ENCODE data around the gene RPL31. TPM values are rescaled to one million over a fixed set of nuclear protein-coding genes. Genes with fewer than 3 reads are reported as not detected.

RPL31 gene
- total and polyA plus RNA-seq, 4 donors: 1,020 to 6,954 (median 2,548) TPM

DNA sequence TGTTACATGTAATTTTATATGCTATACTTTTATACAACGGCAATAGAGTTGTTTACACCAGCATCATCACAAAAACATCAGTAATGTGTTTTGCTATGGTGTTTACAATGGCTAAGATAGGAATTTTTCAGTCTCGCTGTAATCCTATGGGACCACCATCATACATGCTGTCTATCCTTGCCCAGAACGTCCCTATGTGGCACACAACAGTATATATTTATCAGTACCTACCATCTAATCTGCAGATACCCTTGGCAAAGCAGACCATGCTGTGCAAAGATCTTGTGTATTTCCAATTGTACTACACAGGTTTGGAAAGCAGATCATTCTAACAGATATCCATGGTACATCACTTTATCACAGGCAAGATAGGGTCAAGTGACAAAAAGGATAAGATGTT lies 15.3 kb downstream of the RPL31 start:
- H3K9ac ChIP-seq (ENCODE audit: insufficient read depth in 1 of 2, low read length in 2 of 2): no peak overlapping the region
- H3K36me3 ChIP-seq (ENCODE audit: control insufficient read depth in 4 of 4, insufficient read depth in 4 of 4, low read length in 4 of 4): peaks cover 17 to 27% (median 23%) of the 10 kb centered on the region in 4 donors
- no peak for DNase-seq
- H3K27ac ChIP-seq (ENCODE audit: low read depth in 1 of 2, low read length in 1 of 2): no peak overlapping the region
- peaks cover 0 to 2% (median 0%) of the 10 kb centered on the region in 5 donors for H3K4me1 ChIP-seq (ENCODE audit: control insufficient read depth in 5 of 5, insufficient read depth in 5 of 5, low read length in 5 of 5)
- no peak for ATAC-seq (ENCODE audit: insufficient read depth, low FRiP score)
- WGBS, 2 donors: 92 to 96% methylated on average over 3 of the region's 3 CpGs
- no peaks in the 10 kb centered on the region for H3K9me3 ChIP-seq (ENCODE audit: control insufficient read depth in 4 of 4, insufficient read depth in 3 of 4, low read length in 3 of 4)
- H3K27me3 ChIP-seq (ENCODE audit: control insufficient read depth in 3 of 3, insufficient read depth in 3 of 3, low read length in 2 of 3): no peaks in the 10 kb centered on the region
- TF ChIP-seq, protein P1, sequence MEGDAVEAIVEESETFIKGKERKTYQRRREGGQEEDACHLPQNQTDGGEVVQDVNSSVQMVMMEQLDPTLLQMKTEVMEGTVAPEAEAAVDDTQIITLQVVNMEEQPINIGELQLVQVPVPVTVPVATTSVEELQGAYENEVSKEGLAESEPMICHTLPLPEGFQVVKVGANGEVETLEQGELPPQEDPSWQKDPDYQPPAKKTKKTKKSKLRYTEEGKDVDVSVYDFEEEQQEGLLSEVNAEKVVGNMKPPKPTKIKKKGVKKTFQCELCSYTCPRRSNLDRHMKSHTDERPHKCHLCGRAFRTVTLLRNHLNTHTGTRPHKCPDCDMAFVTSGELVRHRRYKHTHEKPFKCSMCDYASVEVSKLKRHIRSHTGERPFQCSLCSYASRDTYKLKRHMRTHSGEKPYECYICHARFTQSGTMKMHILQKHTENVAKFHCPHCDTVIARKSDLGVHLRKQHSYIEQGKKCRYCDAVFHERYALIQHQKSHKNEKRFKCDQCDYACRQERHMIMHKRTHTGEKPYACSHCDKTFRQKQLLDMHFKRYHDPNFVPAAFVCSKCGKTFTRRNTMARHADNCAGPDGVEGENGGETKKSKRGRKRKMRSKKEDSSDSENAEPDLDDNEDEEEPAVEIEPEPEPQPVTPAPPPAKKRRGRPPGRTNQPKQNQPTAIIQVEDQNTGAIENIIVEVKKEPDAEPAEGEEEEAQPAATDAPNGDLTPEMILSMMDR (IDR thresholded peaks at IDR 0.05; ENCODE audit: control extremely low read depth, extremely low read depth): no peak
- H3K4me3 ChIP-seq: no peak overlapping the region

DNA sequence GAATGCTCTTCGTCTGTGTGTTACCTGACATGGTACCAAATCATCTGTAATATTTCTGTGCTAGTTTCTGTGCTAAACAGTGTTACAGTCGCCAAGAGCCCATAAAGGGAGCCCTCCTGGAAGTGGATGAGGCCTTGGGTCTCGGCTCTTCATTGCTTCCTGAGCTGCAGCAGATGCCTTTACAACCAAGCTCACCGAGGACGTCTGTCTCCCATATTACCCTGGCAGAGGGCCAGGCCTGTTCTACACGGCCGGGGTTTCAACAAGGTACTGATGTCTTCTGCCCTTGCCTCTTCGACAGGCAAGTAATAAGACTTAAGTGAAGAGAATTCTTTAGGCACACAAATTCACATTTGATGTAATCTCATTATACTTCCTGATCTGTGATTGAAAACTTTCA lies 16.8 kb downstream of the RPL31 start:
- Histone ChIP-seq H3K9ac (ENCODE audit: insufficient read depth in 1 of 2, low read length in 2 of 2) (no peak overlapping the region), H3K27me3 (ENCODE audit: control insufficient read depth in 3 of 3, insufficient read depth in 3 of 3, low read length in 2 of 3) (no peaks in the 10 kb centered on the region), H3K4me3 (no peak overlapping the region), H3K36me3 (ENCODE audit: control insufficient read depth in 4 of 4, insufficient read depth in 4 of 4, low read length in 4 of 4) (peaks cover 17 to 32% (median 22%) of the 10 kb centered on the region in 4 donors), H3K4me1 (ENCODE audit: control insufficient read depth in 5 of 5, insufficient read depth in 5 of 5, low read length in 5 of 5) (no peaks in the 10 kb centered on the region), H3K9me3 (ENCODE audit: control insufficient read depth in 4 of 4, insufficient read depth in 3 of 4, low read length in 3 of 4) (no peaks in the 10 kb centered on the region), H3K27ac (ENCODE audit: low read depth in 1 of 2, low read length in 1 of 2) (no peak overlapping the region)
- no peak for ATAC-seq (ENCODE audit: insufficient read depth, low FRiP score)
- TF ChIP-seq, protein P1 (IDR thresholded peaks at IDR 0.05; ENCODE audit: control extremely low read depth, extremely low read depth): no peak
- WGBS, 2 donors: 69 to 70% methylated on average over 8 of the region's 8 CpGs
- DNase-seq: no peak

DNA sequence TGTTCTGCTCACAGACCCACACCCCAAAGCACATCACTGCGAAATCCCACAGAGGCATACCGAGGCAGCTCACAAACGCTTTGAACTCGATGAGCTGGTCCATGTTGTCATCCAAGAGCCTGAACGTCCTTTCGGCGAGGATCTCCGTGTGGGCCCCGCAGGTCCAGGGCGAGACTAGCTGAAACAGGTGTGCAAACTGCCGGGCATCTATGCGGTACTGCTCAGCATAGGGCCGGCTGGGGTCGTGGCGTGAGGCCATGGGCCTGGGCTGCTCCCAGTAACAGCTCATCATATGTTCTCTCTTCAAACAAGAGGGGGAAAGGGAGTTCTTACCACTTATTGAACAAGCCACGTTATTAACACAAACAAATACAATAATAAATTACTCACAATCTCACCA lies 20.1 kb downstream of the RPL31 start:
- Histone ChIP-seq H3K9ac (ENCODE audit: insufficient read depth in 1 of 2, low read length in 2 of 2) (no peak overlapping the region), H3K4me1 (ENCODE audit: control insufficient read depth in 5 of 5, insufficient read depth in 5 of 5, low read length in 5 of 5) (no peaks in the 10 kb centered on the region), H3K27ac (ENCODE audit: low read depth in 1 of 2, low read length in 1 of 2) (no peak overlapping the region), H3K4me3 (no peak overlapping the region), H3K9me3 (ENCODE audit: control insufficient read depth in 4 of 4, insufficient read depth in 3 of 4, low read length in 3 of 4) (no peaks in the 10 kb centered on the region), H3K36me3 (ENCODE audit: control insufficient read depth in 4 of 4, insufficient read depth in 4 of 4, low read length in 4 of 4) (peaks cover 10 to 31% (median 25%) of the 10 kb centered on the region in 4 donors), H3K27me3 (ENCODE audit: control insufficient read depth in 3 of 3, insufficient read depth in 3 of 3, low read length in 2 of 3) (no peaks in the 10 kb centered on the region)
- no peak for DNase-seq
- WGBS, 2 donors: 91 to 93% methylated on average over 16 of the region's 16 CpGs
- TF ChIP-seq, protein P1 (IDR thresholded peaks at IDR 0.05; ENCODE audit: control extremely low read depth, extremely low read depth): no peak
- ATAC-seq (ENCODE audit: insufficient read depth, low FRiP score): no peak

Measured in lung (tissue), 12 donors.